SKM-1 treated with dmso at 0.1 percent for 144 hours (cell line): Measurements from ENCODE around the gene STRIP1.

Source experiments
- DNase-seq: peaks from one replicate; lab custom pipeline; 2025; ENCODE audit not compliant: unreplicated experiment; lab: John Stamatoyannopoulos, UW

The STRIP1 gene

DNA sequence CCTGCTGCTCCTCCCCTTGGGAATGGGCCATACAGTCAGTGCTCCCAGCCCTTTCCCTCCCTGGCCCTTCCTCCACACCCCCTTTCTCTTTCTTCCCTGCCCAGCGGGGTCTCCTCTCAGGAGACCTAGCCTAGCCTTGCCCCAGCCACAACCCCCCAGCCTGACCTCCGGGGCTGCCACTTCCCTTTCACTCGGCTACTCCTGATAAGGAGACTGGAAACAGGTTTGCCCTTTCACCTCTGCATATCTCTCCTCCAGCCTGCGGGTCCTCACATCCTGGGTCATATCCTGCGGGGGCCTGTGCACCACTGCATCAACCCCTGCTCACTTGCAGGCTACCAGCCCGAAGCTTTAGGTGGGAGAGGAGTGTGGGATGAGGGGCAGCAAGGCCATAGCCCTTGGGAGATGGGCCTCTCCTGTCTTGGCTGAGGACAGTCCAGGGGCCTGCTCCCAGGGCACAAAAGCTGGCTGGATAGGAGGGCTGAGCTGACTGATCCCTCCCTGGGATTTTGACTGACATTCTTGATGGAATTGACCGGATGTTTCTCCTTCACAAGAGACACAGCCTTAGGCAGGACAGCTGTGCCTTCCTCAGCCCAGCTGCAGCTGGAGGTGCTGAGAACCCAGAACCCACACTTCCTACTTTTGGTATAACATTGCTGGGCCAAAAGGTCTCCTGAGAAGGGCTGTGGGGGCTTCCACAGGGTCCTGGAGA is 55.3 kb downstream of the STRIP1 start:
- no peak for DNase-seq

DNA sequence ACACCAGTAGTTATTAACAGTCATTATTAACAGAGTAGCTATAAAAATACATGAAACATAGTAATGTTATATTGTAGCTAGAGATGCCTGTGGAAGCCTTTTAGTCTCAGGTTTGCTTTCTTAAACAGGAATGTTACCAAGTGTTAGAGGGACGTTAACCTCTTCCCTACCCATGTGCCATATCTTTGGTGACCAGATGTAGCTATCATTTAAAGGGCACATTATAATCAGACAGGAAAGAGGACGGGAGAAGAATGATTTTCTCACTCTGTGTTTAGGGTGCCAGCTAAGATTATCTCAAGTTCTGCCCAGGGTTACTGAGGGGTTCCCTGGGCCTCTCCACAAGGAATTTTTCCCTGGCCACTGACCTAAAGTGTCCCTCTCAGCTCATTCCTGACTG is 57.0 kb downstream of the STRIP1 start:
- no peak for DNase-seq

GRCh38 chr1:110091791-110092190 is 57.4 kb downstream of the STRIP1 start:
- no peak for DNase-seq

- DNase-seq, result no peak
Observed at GRCh38 chr1:110092991-110093390, 58.6 kb downstream of the STRIP1 start.

DNA sequence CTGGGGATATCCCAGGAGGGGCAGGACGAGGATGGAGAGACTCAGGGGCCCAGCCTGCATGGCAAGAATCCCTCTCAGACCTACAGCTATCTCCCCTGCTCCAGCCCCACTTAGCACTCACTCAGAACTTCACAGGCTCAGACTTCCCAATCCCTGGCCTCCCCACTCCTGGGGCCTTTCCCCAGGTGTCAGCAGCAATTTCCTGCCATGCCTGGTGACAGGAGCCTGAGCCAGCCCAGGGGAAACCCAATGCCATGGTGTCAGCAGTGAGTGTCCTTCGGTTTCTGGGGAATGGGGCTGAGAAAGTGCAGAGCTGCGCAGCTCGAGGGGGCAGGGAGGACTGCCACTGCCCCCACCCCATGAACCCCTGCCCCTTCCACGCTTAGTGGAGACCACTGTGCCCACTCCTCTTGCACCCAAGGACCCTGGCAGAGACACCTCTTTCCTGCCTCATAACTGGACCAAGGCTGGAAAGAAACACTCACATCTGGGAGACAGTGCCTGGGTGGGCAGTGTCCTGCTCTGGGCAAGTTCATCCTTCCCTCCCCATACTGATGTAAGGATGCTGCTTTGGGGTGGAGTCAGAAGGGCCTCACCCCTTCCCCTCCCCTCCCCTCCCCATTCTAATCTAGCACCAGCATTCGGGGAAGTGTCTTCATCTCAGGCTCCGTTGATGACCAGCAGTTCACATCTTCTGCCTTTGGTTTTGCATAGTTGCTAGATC is 60.7 kb downstream of the STRIP1 start:
- no peak for DNase-seq

GRCh38 chr1:110097507-110098221 is 63.2 kb downstream of the STRIP1 start:
- no peak for DNase-seq

- no peak for DNase-seq
Observed at GRCh38 chr1:110098222-110099026, 64.0 kb downstream of the STRIP1 start.

DNA sequence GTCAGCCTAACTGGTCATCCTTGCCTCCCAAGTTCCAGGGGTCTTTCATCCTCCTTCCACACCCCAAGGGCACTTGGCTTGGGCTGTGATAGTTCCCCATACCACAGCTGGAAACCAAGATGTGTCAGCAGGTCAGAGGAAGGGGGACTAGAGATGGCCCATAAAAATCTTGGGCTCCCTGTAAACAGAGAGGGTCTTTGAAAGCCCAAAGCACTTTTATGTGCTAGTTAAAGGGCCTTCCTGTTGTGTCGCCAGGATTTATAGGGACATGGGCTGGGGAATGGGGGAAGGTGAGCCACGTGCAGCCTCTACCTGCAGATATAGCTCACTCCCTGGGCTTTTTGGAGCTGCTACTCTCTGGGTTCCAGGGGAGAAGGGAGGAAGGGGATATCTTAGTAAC is 65.9 kb downstream of the STRIP1 start:
- no peak for DNase-seq

DNA sequence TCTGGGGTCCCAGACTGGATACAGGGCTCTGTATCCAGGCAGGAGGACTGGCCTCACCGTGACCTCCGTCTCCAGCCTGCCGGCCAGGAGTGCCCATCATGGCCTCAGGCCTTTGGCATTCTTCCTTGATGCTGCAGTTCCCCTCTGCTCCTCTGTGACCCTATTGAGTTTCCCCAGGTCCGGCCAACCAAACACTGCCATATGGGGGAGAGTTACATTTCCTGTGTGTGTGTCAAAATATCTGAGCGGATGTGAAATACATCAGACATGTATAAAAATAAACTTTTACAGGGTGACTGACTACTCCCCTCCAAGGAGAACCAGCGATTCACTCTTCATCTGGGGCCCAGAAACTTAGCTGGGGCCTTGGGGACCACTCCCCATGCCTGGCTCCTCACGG is 67.7 kb downstream of the STRIP1 start:
- no peak for DNase-seq
